Measurements from ENCODE around the gene AHNAK2.

Gene AHNAK2

GRCh38 chr14:105020815-105021655, 42.9 kb upstream of the AHNAK2 start, which contains the start of gene CDCA4:
TSS of gene CDCA4 (minus strand) at chr14:105021083. CDS start at chr14:105011929, 9,154 bp downstream.
- Histone ChIP-seq H3K27ac (ENCODE audit: low read depth, low read length) (peak within 1 kb of the TSS; percentile 93), H3K4me1 (ENCODE audit: insufficient read depth, low read length) (peaks cover 20% of the 10 kb centered on the region), H3K4me3 (ENCODE audit: low read length) (peak within 1 kb of the TSS; percentile 87), H3K9ac (ENCODE audit: low read depth, low read length) (peak within 1 kb of the TSS; percentile 98), H3K27me3 (ENCODE audit: insufficient read depth, low read length) (no peaks in the 10 kb centered on the region), H3K9me3 (ENCODE audit: insufficient read depth, low read depth, low read length) (no peaks in the 10 kb centered on the region), H3K36me3 (ENCODE audit: insufficient read depth, low read length) (peaks cover 15% of the 10 kb centered on the region)
- under 1% methylated on average over 115 of the region's 115 CpGs for WGBS

- Histone ChIP-seq H3K4me3 (ENCODE audit: low read length) (peak overlapping the region; percentile 82), H3K9me3 (ENCODE audit: insufficient read depth, low read depth, low read length) (no peaks in the 10 kb centered on the region), H3K27ac (ENCODE audit: low read depth, low read length) (peak overlapping the region; percentile 93), H3K9ac (ENCODE audit: low read depth, low read length) (peak overlapping the region; percentile 98), H3K4me1 (ENCODE audit: insufficient read depth, low read length) (peaks cover 21% of the 10 kb centered on the region), H3K27me3 (ENCODE audit: insufficient read depth, low read length) (no peaks in the 10 kb centered on the region), H3K36me3 (ENCODE audit: insufficient read depth, low read length) (peaks cover 15% of the 10 kb centered on the region)
- WGBS = 4% methylated on average over 75 of the region's 75 CpGs
Observed at GRCh38 chr14:105019861-105020814, 42.0 kb upstream of the AHNAK2 start.

GRCh38 chr14:105018414-105018813, 40.2 kb upstream of the AHNAK2 start:
- no peak overlapping the region for H3K27ac ChIP-seq (ENCODE audit: low read depth, low read length)
- H3K9ac ChIP-seq (ENCODE audit: low read depth, low read length) = no peak overlapping the region
- WGBS = 81% methylated on average over 4 of the region's 4 CpGs
- peaks cover 17% of the 10 kb centered on the region for H3K4me1 ChIP-seq (ENCODE audit: insufficient read depth, low read length)
- peaks cover 15% of the 10 kb centered on the region for H3K36me3 ChIP-seq (ENCODE audit: insufficient read depth, low read length)
- no peaks in the 10 kb centered on the region for H3K9me3 ChIP-seq (ENCODE audit: insufficient read depth, low read depth, low read length)
- H3K27me3 ChIP-seq (ENCODE audit: insufficient read depth, low read length) = no peaks in the 10 kb centered on the region
- H3K4me3 ChIP-seq (ENCODE audit: low read length) = no peak overlapping the region

- Histone ChIP-seq H3K27ac (ENCODE audit: low read depth, low read length) (no peak overlapping the region), H3K9me3 (ENCODE audit: insufficient read depth, low read depth, low read length) (no peaks in the 10 kb centered on the region), H3K9ac (ENCODE audit: low read depth, low read length) (no peak overlapping the region), H3K4me3 (ENCODE audit: low read length) (no peak overlapping the region), H3K4me1 (ENCODE audit: insufficient read depth, low read length) (peaks cover 17% of the 10 kb centered on the region), H3K36me3 (ENCODE audit: insufficient read depth, low read length) (peaks cover 33% of the 10 kb centered on the region), H3K27me3 (ENCODE audit: insufficient read depth, low read length) (no peaks in the 10 kb centered on the region)
- 89% methylated on average over 6 of the region's 6 CpGs for WGBS
Observed at GRCh38 chr14:105015905-105016304, 37.7 kb upstream of the AHNAK2 start.

GRCh38 chr14:105015242-105015641, 37.1 kb upstream of the AHNAK2 start:
- WGBS = 85% methylated on average over 9 of the region's 9 CpGs
- Histone ChIP-seq H3K36me3 (ENCODE audit: insufficient read depth, low read length) (peaks cover 39% of the 10 kb centered on the region), H3K27me3 (ENCODE audit: insufficient read depth, low read length) (no peaks in the 10 kb centered on the region), H3K4me1 (ENCODE audit: insufficient read depth, low read length) (peaks cover 17% of the 10 kb centered on the region), H3K9me3 (ENCODE audit: insufficient read depth, low read depth, low read length) (no peaks in the 10 kb centered on the region), H3K9ac (ENCODE audit: low read depth, low read length) (no peak overlapping the region), H3K27ac (ENCODE audit: low read depth, low read length) (no peak overlapping the region), H3K4me3 (ENCODE audit: low read length) (no peak overlapping the region)

- Histone ChIP-seq H3K27ac (ENCODE audit: low read depth, low read length) (no peak overlapping the region), H3K9me3 (ENCODE audit: insufficient read depth, low read depth, low read length) (no peaks in the 10 kb centered on the region), H3K4me1 (ENCODE audit: insufficient read depth, low read length) (peaks cover 17% of the 10 kb centered on the region), H3K27me3 (ENCODE audit: insufficient read depth, low read length) (no peaks in the 10 kb centered on the region), H3K9ac (ENCODE audit: low read depth, low read length) (no peak overlapping the region), H3K36me3 (ENCODE audit: insufficient read depth, low read length) (peaks cover 46% of the 10 kb centered on the region), H3K4me3 (ENCODE audit: low read length) (no peak overlapping the region)
- 74% methylated on average over 4 of the region's 4 CpGs for WGBS
Observed at GRCh38 chr14:105014631-105015030, 36.5 kb upstream of the AHNAK2 start.

- peaks cover 47% of the 10 kb centered on the region for H3K36me3 ChIP-seq (ENCODE audit: insufficient read depth, low read length)
- no peak overlapping the region for H3K4me3 ChIP-seq (ENCODE audit: low read length)
- 95% methylated on average over 9 of the region's 9 CpGs for WGBS
- H3K4me1 ChIP-seq (ENCODE audit: insufficient read depth, low read length) = peaks cover 12% of the 10 kb centered on the region
- H3K27me3 ChIP-seq (ENCODE audit: insufficient read depth, low read length) = no peaks in the 10 kb centered on the region
- no peaks in the 10 kb centered on the region for H3K9me3 ChIP-seq (ENCODE audit: insufficient read depth, low read depth, low read length)
- no peak overlapping the region for H3K27ac ChIP-seq (ENCODE audit: low read depth, low read length)
- H3K9ac ChIP-seq (ENCODE audit: low read depth, low read length) = no peak overlapping the region
Observed at GRCh38 chr14:105014032-105014431, 35.9 kb upstream of the AHNAK2 start.

GRCh38 chr14:105013150-105013785, 35.1 kb upstream of the AHNAK2 start:
- H3K36me3 ChIP-seq (ENCODE audit: insufficient read depth, low read length) = peaks cover 47% of the 10 kb centered on the region
- no peaks in the 10 kb centered on the region for H3K27me3 ChIP-seq (ENCODE audit: insufficient read depth, low read length)
- WGBS = 86% methylated on average over 7 of the region's 8 CpGs
- no peak overlapping the region for H3K9ac ChIP-seq (ENCODE audit: low read depth, low read length)
- no peaks in the 10 kb centered on the region for H3K9me3 ChIP-seq (ENCODE audit: insufficient read depth, low read depth, low read length)
- no peak overlapping the region for H3K27ac ChIP-seq (ENCODE audit: low read depth, low read length)
- H3K4me1 ChIP-seq (ENCODE audit: insufficient read depth, low read length) = peaks cover 11% of the 10 kb centered on the region
- H3K4me3 ChIP-seq (ENCODE audit: low read length) = no peak overlapping the region

- H3K9me3 ChIP-seq (ENCODE audit: insufficient read depth, low read depth, low read length) = no peaks in the 10 kb centered on the region
- H3K4me3 ChIP-seq (ENCODE audit: low read length) = no peak overlapping the region
- peaks cover 11% of the 10 kb centered on the region for H3K4me1 ChIP-seq (ENCODE audit: insufficient read depth, low read length)
- no peak overlapping the region for H3K27ac ChIP-seq (ENCODE audit: low read depth, low read length)
- H3K36me3 ChIP-seq (ENCODE audit: insufficient read depth, low read length) = peaks cover 56% of the 10 kb centered on the region
- 91% methylated on average over 23 of the region's 23 CpGs for WGBS
- no peaks in the 10 kb centered on the region for H3K27me3 ChIP-seq (ENCODE audit: insufficient read depth, low read length)
- H3K9ac ChIP-seq (ENCODE audit: low read depth, low read length) = no peak overlapping the region
Observed at GRCh38 chr14:105012171-105012985, 34.2 kb upstream of the AHNAK2 start.

GRCh38 chr14:105011312-105011990, 33.3 kb upstream of the AHNAK2 start:
- H3K27ac ChIP-seq (ENCODE audit: low read depth, low read length) = no peak overlapping the region
- H3K4me3 ChIP-seq (ENCODE audit: low read length) = no peak overlapping the region
- no peak overlapping the region for H3K9ac ChIP-seq (ENCODE audit: low read depth, low read length)
- peaks cover 5% of the 10 kb centered on the region for H3K4me1 ChIP-seq (ENCODE audit: insufficient read depth, low read length)
- H3K9me3 ChIP-seq (ENCODE audit: insufficient read depth, low read depth, low read length) = no peaks in the 10 kb centered on the region
- peaks cover 56% of the 10 kb centered on the region for H3K36me3 ChIP-seq (ENCODE audit: insufficient read depth, low read length)
- 96% methylated on average over 29 of the region's 29 CpGs for WGBS
- no peaks in the 10 kb centered on the region for H3K27me3 ChIP-seq (ENCODE audit: insufficient read depth, low read length)

Measured in HUES64 (cell line).